DOHH2 (cell line): ENCODE results near the gene GPRC5A.

Experiments
- H3F3A ChIP-seq: fragments of 200-600 bp; sonication (generic), shearing (Covaris generic); 2 replicates; pipeline ENCODE4 v1.6.0; 2016; ENCODE audit warnings: antibody characterized with exemption, mild to moderate bottlenecking; ENCODE audit not compliant: control insufficient read depth, insufficient read depth
- H3K27ac ChIP-seq: fragments of 200-600 bp; sonication (generic); 2 replicates; pipeline ENCODE4 v1.5.1; 2014; ENCODE audit warnings: low read depth, mild to moderate bottlenecking, low read length, moderate library complexity
- H3K27me3 ChIP-seq: fragments of 200-600 bp; sonication (generic); 2 replicates; pipeline ENCODE4 v1.6.1; 2014; ENCODE audit warnings: mild to moderate bottlenecking, low read length, mixed read lengths; ENCODE audit not compliant: control insufficient read depth
- H3K36me3 ChIP-seq: fragments of 200-600 bp; sonication (generic); 2 replicates; pipeline ENCODE4 v1.6.1; 2014; ENCODE audit warnings: mild to moderate bottlenecking, low read length, moderate library complexity, mixed read lengths; ENCODE audit not compliant: control insufficient read depth
- H3K4me1 ChIP-seq: fragments of 200-600 bp; sonication (generic); 2 replicates; pipeline ENCODE4 v1.6.1; 2014; ENCODE audit warnings: mild to moderate bottlenecking, low read length, mixed read lengths; ENCODE audit not compliant: control insufficient read depth
- H3K4me2 ChIP-seq: fragments of 200-600 bp; sonication (generic); 2 replicates; pipeline ENCODE4 v1.6.0; 2014; ENCODE audit warnings: mild to moderate bottlenecking, low read length, moderate library complexity
- H3K4me3 ChIP-seq: fragments of 200-600 bp; sonication (generic); 2 replicates; pipeline ENCODE4 v1.5.1; 2014; ENCODE audit warnings: mild to moderate bottlenecking, low read length, mixed read lengths
- H3K79me2 ChIP-seq: fragments of 200-600 bp; sonication (generic); 2 replicates; pipeline ENCODE4 v1.6.1; 2014; ENCODE audit warnings: mild to moderate bottlenecking, low read length, mixed read lengths; ENCODE audit not compliant: control insufficient read depth
- H3K9me2 ChIP-seq: fragments of 200-600 bp; sonication (generic); replicated peaks from 2 replicates; pipeline ENCODE4 v1.6.1; 2014; ENCODE audit warnings: mild to moderate bottlenecking, low read length, mixed read lengths; ENCODE audit not compliant: control insufficient read depth
- H3K9me3 ChIP-seq: fragments of 200-600 bp; sonication (generic); 2 replicates; pipeline ENCODE4 v1.6.1; 2014; ENCODE audit warnings: antibody characterized with exemption, low read length, mixed read lengths; ENCODE audit not compliant: control insufficient read depth, insufficient read depth
- H4K20me1 ChIP-seq: fragments of 200-600 bp; sonication (generic); 2 replicates; pipeline ENCODE4 v1.6.0; 2014; ENCODE audit warnings: low read depth, mild to moderate bottlenecking, antibody characterized with exemption, low read length, moderate library complexity; ENCODE audit not compliant: control insufficient read depth, insufficient read depth
- EZH2phosphoT487 ChIP-seq: fragments of 200-600 bp; sonication (generic); IDR thresholded peaks from 2 replicates; pipeline ENCODE4 v1.6.1; 2017; ENCODE audit warnings: borderline replicate concordance, mild to moderate bottlenecking, antibody characterized with exemption, low read length, moderate library complexity, mixed read lengths
- TF ChIP-seq, protein P1 (sequence below): fragments of 200-600 bp; sonication (generic); IDR thresholded peaks from one replicate; pipeline ENCODE4 v1.5.1; 2014; ENCODE audit warnings: antibody characterized with exemption, mild to moderate bottlenecking, low read depth, low read length; ENCODE audit not compliant: poor library complexity, severe bottlenecking

The GPRC5A gene

DNA sequence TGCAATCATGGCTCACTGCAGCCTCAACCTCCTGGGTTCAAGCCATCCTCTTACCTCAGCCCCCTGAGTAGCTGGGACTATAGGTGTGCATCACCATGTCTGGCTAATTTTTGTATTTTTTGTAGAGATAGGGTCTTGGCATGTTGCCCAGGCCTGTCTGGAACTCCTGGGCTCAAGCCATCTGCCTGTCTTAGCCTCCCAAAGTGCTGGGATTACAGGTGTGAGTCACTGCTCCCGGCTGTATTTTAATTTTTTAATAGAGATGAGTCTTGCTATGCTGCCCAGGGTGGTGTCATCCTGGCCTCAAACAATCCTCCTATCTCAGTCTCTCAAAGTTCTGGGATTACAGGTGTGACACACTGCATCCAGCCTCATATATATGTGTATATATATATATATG is 31.7 kb upstream of the GPRC5A start:
- H3K4me2 ChIP-seq: no peak overlapping the region

DNA sequence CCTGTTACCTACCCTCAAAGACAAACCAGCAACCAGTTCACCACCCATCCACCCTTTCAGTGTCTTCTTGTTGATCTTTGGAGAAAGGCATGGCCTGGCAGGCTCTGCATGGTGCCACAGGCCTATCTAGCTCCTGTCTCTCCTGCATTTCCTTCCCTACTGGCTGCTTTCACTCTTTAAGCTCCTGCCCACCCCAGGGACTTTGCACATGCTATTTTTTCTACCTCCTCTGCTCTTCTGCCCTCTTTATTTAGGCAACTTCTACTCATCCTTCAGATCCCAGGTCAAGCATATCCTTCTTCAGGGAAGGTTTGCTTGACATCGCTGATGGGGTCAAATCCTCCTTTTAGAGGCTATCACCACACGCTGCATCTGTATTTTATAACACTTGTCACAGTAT is 27.1 kb upstream of the GPRC5A start:
- Histone ChIP-seq H3K9me3 (no peaks in the 10 kb centered on the region), H4K20me1 (no peaks in the 10 kb centered on the region), H3K27me3 (no peaks in the 10 kb centered on the region), H3K36me3 (no peaks in the 10 kb centered on the region), H3K79me2 (no peaks in the 10 kb centered on the region), H3K4me3 (no peak overlapping the region), H3K27ac (no peak overlapping the region), H3F3A (no peaks in the 10 kb centered on the region), H3K9me2 (no peaks in the 10 kb centered on the region), H3K4me1 (no peaks in the 10 kb centered on the region), H3K4me2 (no peak overlapping the region)
- TF ChIP-seq, protein P1, sequence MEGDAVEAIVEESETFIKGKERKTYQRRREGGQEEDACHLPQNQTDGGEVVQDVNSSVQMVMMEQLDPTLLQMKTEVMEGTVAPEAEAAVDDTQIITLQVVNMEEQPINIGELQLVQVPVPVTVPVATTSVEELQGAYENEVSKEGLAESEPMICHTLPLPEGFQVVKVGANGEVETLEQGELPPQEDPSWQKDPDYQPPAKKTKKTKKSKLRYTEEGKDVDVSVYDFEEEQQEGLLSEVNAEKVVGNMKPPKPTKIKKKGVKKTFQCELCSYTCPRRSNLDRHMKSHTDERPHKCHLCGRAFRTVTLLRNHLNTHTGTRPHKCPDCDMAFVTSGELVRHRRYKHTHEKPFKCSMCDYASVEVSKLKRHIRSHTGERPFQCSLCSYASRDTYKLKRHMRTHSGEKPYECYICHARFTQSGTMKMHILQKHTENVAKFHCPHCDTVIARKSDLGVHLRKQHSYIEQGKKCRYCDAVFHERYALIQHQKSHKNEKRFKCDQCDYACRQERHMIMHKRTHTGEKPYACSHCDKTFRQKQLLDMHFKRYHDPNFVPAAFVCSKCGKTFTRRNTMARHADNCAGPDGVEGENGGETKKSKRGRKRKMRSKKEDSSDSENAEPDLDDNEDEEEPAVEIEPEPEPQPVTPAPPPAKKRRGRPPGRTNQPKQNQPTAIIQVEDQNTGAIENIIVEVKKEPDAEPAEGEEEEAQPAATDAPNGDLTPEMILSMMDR: no peak
- TF ChIP-seq EZH2phosphoT487: no peak

More for the DNA sequence above, 31.7 kb upstream of the GPRC5A start:
- Histone ChIP-seq H3K4me3 (no peak overlapping the region), H3K27ac (no peak overlapping the region), H3K36me3 (no peaks in the 10 kb centered on the region), H3K27me3 (no peaks in the 10 kb centered on the region), H3K9me2 (no peaks in the 10 kb centered on the region), H3K4me1 (no peaks in the 10 kb centered on the region), H4K20me1 (no peaks in the 10 kb centered on the region), H3F3A (no peaks in the 10 kb centered on the region), H3K9me3 (no peaks in the 10 kb centered on the region), H3K79me2 (no peaks in the 10 kb centered on the region)
- TF ChIP-seq, protein P1: no peak
- no peak for TF ChIP-seq EZH2phosphoT487

DNA sequence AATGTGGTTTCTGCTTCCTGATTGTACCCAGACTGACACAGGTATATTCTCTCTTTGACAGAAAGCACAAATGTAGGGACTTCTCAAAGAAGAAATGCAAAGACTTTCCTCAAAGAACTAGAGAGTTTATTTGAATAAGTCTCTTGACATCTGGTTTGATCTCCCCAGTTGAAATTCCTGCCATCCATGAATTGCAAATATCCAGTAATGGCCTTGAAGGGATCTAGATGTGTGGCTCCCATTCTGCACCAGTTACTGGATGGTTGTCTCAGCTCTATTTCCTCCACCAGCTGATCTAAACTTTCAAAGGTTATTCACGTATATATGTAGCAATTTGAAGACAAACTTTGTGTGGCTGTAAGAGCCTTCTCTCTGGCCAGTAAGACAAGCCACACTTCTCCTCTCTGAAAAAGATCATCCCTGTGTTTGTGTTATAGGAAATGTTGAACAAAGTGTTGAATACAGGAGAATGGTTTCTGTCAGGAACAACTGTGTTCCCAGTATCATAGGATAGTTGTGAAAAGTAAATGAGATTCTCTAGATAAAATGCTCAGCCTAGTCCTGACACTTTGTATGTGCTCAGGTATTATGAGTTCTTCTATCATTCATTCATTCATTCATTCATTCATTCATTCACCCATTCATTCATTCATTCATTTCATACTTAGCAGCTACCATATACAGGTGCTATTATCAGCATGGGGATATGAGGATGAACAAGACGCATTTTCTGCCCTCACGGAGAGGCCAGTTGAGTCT is 22.7 kb upstream of the GPRC5A start:
- Histone ChIP-seq H3K9me2 (no peaks in the 10 kb centered on the region), H3K9me3 (no peaks in the 10 kb centered on the region), H3F3A (no peaks in the 10 kb centered on the region), H3K4me1 (no peaks in the 10 kb centered on the region), H3K27ac (no peak overlapping the region), H4K20me1 (no peaks in the 10 kb centered on the region), H3K4me3 (no peak overlapping the region), H3K36me3 (no peaks in the 10 kb centered on the region), H3K79me2 (no peaks in the 10 kb centered on the region), H3K27me3 (no peaks in the 10 kb centered on the region), H3K4me2 (no peak overlapping the region)
- no peak for TF ChIP-seq EZH2phosphoT487
- TF ChIP-seq, protein P1: no peak
